GM21737 (cell line): ENCODE results near the gene SLMAP.
"Not testable (repeated sequence)": the region's sequence is repeated elsewhere in the genome, so short reads cannot be mapped to it uniquely, and the experiment has no call there.

Experiments used
- ATAC-seq: cut with Tn5 transposase; IDR thresholded peaks from one replicate; pipeline ENCODE4 v1.9.1; 2021; ENCODE audit warnings: mild to moderate bottlenecking, moderate library complexity; ENCODE audit not compliant: unreplicated experiment

SLMAP gene

DNA sequence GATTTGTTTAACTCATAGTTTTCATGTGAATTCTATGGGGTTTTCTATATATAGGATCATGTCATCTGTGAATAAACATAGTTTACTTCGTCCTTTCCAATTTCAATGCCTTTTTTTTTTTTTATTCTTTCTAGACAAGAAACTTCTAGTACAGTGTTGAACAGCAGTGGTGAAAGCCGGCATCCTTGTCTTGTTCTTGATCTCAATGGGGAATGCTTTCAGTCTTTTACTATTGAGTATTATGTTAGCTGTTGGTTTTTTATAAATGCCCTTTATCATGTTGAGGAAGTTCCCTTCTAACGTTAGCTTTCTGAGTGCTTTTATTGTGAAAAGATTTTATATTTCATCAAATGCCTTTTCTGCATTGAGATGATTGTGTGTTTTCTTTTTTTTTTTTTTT lies 69.0 kb downstream of the SLMAP start:
- ATAC-seq, result no peak

DNA sequence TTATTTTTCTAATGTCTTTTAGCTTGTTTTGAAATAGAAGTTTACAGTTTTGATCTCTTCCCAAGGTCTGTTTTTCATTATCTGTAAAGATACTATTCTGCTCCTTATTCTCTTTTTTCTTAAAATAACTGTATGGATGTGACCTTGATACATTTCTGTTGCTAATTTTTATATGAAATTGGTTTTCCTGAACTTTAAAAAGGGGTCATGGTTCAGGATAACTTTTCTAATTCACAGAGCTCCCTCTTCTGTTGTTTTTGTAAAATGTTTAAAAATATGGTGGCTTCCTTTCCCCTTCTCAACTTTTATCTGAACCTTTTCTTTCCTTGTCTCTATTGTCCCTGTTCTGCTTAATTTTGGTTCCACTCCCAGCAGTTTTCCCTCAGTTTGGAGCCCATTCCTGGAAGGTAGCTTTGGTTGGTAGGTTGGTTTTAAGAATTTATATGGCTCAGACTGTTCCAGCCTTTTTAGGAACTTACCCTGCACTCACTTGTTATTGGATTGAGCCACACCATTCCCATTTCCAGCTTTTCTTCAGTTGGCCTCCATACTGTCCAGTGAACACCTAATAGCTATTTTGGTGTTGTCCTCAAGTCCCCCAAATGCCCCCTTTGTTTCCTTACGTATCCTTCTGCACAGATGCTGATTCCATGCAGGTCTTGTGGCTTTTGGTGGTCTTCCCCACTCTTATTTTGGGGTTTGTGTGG lies 70.3 kb downstream of the SLMAP start:
- ATAC-seq, result no peak

DNA sequence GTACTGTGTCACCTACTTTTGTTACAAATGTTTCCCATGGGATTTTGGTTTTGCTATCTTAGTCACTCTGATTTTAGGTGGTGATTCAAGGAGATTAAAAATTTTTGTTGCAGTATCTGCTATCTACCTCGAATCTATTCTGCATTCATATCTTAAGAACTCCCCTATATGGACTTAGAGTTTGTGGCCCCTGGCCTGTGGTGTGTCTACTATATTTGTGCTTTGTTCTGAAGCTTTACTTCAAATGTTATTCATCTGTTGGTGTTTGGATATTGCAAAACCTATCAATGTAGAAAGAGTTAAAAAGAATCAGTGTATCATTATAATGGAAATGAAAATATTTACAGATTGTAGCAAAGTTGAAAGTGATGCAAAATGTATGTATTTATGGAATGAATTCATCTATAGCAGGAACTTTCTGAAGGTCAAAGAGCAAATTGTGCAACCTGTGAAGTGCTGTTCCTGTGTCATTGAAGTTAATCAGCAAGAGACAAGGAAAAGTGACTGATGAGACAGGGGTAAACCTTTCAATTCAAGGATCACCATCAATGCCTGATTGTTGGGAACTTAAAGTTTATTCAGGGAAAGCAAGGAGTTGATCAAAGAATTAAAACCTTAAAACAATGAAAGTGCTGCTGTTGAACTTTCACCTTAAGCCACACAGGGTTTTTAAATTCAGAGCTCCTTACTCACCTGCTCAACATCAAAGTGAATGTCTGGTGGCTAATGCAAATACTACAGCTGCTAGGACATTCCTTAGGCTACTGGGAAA lies 71.0 kb downstream of the SLMAP start:
- no peak for ATAC-seq

GRCh38 chr3:57827757-57828156 lies 71.6 kb downstream of the SLMAP start:
- no peak for ATAC-seq

GRCh38 chr3:57832486-57832885 lies 76.4 kb downstream of the SLMAP start:
- no peak for ATAC-seq

GRCh38 chr3:57832900-57833313 lies 76.8 kb downstream of the SLMAP start:
- ATAC-seq, result no peak

DNA sequence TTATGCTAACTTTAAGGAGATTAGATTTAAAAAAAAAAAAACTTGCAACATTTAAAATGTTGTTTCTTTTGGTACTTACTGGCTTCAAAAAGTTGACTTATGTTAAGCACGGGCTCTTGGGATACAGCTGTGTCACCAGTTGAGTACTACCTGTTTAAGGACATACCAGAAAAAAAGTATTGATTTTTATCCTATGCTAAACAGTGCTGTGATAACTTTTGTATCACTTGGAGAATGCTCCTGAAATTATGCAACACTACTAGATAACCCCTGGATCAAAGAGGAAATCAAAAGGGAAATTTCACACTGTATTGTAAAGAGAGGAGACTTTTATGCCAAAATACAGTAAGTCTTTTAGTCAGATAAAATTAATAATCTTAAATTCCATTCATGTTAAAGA lies 77.7 kb downstream of the SLMAP start:
- ATAC-seq, result no peak

GRCh38 chr3:57837686-57838085 lies 81.6 kb downstream of the SLMAP start:
- ATAC-seq, result no peak

DNA sequence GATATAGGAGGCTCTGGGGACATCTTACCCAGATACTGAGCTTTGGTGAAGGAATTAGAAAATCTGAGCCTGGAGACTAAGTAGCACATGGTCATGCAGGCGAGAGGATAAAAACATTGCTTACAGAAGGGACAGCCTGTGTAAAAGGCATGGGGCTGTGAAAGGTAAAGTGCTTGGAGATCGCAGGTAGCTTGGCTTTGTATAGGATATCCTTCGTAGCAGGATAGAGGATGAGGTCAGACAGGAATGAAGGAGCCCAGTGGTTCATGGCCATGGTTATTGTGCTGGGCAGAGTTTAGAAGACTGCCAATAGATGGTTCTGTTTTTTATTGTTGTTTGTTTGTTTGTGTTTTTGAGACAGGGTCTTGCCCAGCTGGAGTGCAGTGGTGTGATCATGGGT lies 82.5 kb downstream of the SLMAP start:
- no peak for ATAC-seq

DNA sequence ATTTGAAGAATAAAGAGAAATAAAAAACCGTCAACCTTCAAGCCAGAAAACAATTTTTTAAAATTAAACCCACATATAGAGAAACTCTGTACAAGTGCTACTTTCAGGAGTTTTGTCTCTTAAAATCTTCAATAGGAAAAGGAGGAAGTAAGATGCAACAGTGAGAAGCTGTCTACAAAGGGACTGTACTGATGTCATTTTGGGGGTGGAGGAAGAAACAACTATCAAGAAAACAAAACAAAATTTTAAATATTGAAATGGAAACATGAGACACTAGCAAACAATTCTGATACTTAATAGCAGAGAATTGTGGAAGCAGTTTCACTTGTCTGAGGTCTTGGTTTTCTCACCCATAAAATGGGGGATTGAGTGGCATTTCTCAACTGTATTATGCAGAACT lies 84.4 kb downstream of the SLMAP start:
- ATAC-seq, result no peak

- no peak for ATAC-seq
These were observed 85.7 kb downstream of the SLMAP start for GRCh38 chr3:57841818-57842217.

- ATAC-seq, result no peak
These were observed 92.1 kb downstream of the SLMAP start for GRCh38 chr3:57848177-57848738.

GRCh38 chr3:57851304-57851703 lies 95.2 kb downstream of the SLMAP start:
- ATAC-seq, result no peak

DNA sequence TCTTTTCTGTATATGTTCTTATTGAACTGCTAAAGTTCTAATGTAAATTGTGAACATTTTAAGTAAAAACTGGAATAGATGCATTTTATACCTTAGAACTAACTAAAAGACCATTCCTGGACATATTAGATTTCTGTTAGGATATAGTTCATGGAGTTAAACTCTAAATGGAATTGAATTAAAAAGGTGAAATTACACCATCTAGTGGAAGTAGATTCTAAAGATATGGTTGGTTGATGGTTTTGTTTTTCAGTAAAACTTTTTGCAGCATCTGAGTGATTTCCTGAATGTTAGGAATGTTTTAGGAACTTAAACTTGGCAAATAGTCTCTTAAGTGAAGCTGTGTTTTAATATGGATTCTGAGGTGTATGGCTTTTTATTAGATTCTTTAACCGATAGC lies 96.8 kb downstream of the SLMAP start:
- no peak for ATAC-seq

- ATAC-seq, result no peak
These were observed 99.2 kb downstream of the SLMAP start for GRCh38 chr3:57855281-57855680.

- ATAC-seq, result no peak
These were observed 99.8 kb downstream of the SLMAP start for GRCh38 chr3:57855943-57856342.

- no peak for ATAC-seq
These were observed 100.6 kb downstream of the SLMAP start for GRCh38 chr3:57856675-57857074.

- no peak for ATAC-seq
These were observed 106.8 kb downstream of the SLMAP start for GRCh38 chr3:57862894-57863293.

DNA sequence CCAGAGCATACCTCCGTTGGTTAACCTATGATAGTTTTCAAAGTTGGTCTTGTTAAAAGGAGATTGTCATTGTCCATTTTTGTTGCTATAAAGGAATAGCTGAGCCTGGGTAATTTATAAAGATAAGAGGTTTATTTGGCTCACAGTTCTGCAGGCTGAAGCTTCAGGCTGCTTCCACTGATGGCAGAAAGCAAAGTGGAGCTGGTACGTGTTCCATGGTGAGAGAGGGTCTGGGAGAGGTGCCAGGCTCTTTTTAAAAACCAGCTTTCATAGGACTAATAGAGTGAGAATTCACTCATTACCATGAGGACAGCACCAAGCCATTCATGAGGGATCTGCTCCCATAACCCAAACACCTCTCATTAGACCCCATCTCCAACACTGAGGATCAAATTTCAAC lies 107.3 kb downstream of the SLMAP start:
- ATAC-seq, result no peak

DNA sequence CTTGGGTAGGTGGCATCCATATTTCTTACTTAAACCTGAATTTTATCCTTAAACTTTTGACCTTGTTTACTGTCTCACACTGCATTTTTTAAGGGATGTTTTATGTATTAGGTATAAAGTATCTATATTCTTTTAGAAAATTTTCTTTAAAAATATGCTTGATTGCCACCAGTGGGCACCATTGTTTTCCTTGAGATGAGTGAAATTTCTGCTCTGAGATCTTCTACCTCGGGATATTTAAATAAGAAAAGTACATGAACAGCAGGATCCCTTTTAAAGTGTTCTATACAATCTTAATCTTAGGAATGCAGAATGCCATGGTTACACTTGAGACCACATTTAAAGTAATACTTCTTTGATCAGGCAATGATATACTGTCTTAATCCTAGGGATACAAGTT lies 108.7 kb downstream of the SLMAP start:
- no peak for ATAC-seq

DNA sequence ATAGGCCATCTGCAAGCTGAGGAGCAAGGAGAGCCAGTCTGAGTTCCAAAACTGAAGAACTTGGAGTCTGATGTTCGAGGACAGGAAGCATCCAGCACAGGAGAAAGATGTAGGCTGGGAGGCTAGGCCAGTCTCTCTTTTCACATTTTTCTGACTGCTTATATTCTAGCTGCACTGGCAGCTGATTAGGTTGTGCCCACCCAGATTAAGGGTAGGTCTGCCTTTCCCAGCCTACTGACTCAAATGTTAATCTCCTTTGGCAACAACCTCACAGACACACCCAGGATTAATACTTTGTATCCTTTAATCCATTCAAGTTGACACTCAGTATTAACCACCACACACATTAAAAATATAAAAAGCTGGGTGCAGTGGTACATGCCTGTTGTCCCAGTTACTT lies 113.0 kb downstream of the SLMAP start:
- not testable (repeated sequence) for ATAC-seq

GRCh38 chr3:57872606-57873005 lies 116.5 kb downstream of the SLMAP start:
- no peak for ATAC-seq
